Cardiac fibroblast (primary cell): ENCODE results near the gene CCDC81.

Source experiments
- DNase-seq, 2 donors: peaks; one replicate each; pipeline versions ENCODE4 v3.0.0 to v3.0.0-alpha.2; 2010; ENCODE audit warnings: low read depth in 2 of 2
- H3K4me3 ChIP-seq, 2 donors: replicated peaks in 1 of 2; 1 replicate in 1 of 2; 2 replicates in 1 of 2; pipeline ENCODE4 v1.5.1; 2011; ENCODE audit warnings: low read depth in 2 of 2, low read length in 2 of 2, mild to moderate bottlenecking in 2 of 2, moderate library complexity in 1 of 2
- TF ChIP-seq, protein P1 (sequence below): IDR thresholded peaks from one replicate; pipeline ENCODE4 v1.5.1; 2011; ENCODE audit warnings: low read depth, mild to moderate bottlenecking, low read length, inconsistent platforms

The CCDC81 gene

GRCh38 chr11:86383041-86383955, 8.6 kb downstream of the CCDC81 start:
- no peak for DNase-seq
- no peak overlapping the region for H3K4me3 ChIP-seq
- TF ChIP-seq, protein P1, sequence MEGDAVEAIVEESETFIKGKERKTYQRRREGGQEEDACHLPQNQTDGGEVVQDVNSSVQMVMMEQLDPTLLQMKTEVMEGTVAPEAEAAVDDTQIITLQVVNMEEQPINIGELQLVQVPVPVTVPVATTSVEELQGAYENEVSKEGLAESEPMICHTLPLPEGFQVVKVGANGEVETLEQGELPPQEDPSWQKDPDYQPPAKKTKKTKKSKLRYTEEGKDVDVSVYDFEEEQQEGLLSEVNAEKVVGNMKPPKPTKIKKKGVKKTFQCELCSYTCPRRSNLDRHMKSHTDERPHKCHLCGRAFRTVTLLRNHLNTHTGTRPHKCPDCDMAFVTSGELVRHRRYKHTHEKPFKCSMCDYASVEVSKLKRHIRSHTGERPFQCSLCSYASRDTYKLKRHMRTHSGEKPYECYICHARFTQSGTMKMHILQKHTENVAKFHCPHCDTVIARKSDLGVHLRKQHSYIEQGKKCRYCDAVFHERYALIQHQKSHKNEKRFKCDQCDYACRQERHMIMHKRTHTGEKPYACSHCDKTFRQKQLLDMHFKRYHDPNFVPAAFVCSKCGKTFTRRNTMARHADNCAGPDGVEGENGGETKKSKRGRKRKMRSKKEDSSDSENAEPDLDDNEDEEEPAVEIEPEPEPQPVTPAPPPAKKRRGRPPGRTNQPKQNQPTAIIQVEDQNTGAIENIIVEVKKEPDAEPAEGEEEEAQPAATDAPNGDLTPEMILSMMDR = no peak

GRCh38 chr11:86386283-86386682, 11.6 kb downstream of the CCDC81 start:
- no peak for DNase-seq
- no peak overlapping the region for H3K4me3 ChIP-seq
- TF ChIP-seq, protein P1 = no peak

DNA sequence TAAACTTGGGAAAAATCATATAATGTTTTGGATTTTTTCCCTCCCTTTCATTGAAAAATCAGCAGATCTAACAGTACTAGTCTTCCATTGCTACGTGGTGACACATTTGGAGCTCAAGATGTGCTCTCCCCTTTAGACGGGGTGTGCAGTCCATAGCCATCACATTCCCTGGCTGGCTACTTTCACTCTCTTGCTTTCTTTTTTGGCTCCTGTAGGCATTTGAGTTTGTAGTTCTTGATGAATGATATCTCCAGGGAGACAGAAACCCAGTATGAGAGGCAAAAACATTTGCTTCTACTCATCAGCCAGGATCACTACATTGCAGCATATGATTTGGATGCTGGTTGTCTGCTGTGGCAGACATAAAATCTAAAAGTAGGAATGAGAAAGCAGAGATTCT, 12.1 kb downstream of the CCDC81 start:
- TF ChIP-seq, protein P1 = no peak
- no peak overlapping the region for H3K4me3 ChIP-seq
- DNase-seq = peak in 1 of 2 donors; percentile 6

- no peak for DNase-seq
- TF ChIP-seq, protein P1 = no peak
- H3K4me3 ChIP-seq = no peak overlapping the region
Observed at GRCh38 chr11:86388198-86388597, 13.5 kb downstream of the CCDC81 start.

GRCh38 chr11:86390487-86390886, 15.8 kb downstream of the CCDC81 start:
- TF ChIP-seq, protein P1 = no peak
- no peak overlapping the region for H3K4me3 ChIP-seq
- DNase-seq = no peak

- TF ChIP-seq, protein P1 = no peak
- DNase-seq = peak in 1 of 2 donors; percentile 24
- no peak overlapping the region for H3K4me3 ChIP-seq
Observed at GRCh38 chr11:86395061-86395551, 20.4 kb downstream of the CCDC81 start.
